T1000 (cell line): ENCODE data around the gene C18orf54.
"Not testable (repeated sequence)": the region's sequence is repeated elsewhere in the genome, so short reads cannot be mapped to it uniquely, and the experiment has no call there.

ENCODE experiments used
- DNase-seq: peaks from one replicate; lab custom pipeline; 2025; ENCODE audit warnings: mixed read lengths; lab: John Stamatoyannopoulos, UW

C18orf54 gene

GRCh38 chr18:54386800-54387495 is 29.2 kb downstream of the C18orf54 start:
- DNase-seq = not testable (repeated sequence)

- DNase-seq = no peak
Observed at GRCh38 chr18:54387631-54388030, 29.9 kb downstream of the C18orf54 start.

DNA sequence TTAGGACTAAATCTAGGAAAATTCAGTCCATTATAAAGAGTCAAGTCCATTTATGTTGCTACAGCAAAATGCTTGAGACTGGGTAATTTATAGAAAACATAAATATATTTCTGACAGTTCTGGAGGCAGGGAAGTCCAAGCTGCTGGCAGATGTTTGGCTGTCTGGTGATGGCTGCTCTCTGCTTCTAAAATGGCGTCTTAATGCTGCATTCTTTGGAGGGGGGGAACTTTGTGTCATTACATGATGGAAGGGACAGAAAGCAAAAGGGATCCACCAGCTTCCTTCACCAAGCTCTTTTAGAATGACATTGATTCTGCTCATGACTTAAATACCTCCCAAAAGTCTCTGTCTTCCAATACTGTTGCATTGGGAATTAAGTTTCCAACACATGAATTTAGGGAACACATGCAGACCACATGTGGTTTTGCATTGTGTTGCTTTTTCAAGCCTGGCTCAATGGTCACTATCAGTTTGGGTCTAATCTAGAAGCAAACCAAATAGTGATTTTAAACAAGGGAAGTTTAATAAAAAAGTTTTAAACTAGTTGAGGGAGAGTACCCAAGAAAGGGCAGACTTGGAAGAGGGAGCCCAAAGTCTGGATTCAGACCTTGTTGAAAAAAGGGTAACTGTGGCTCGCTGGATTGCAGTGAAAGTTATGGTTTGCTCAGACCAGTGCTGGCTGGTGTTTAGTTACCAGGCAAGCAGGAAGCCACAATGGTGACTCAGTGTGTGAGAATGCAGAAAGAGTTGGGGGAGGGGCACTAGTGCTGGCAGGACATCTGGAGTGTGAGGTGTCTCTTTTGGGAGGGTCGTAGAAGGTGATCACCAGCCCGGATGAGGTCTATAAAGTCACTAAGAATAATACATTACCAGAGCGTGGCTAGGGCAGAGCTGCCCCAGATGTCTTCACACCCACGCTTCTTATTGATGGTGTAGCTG is 30.8 kb downstream of the C18orf54 start:
- peak; percentile 41 for DNase-seq

DNA sequence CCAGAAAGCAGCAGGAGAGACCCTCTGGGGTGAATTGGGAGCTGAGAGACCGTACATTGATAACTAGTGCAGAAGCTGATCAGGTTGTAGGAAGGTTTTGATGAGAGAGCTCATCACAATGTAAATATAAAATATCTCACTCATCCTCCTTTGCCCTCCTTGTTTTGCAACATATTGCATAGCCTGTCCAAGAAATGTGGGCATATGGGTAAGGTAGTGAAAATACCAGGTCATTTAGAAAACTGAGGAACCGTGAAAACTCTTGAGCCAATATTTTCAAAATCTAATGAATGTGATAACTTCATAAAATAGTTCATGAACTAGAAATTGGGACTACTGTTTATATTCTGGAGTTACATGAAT is 31.4 kb downstream of the C18orf54 start:
- DNase-seq = no peak

DNA sequence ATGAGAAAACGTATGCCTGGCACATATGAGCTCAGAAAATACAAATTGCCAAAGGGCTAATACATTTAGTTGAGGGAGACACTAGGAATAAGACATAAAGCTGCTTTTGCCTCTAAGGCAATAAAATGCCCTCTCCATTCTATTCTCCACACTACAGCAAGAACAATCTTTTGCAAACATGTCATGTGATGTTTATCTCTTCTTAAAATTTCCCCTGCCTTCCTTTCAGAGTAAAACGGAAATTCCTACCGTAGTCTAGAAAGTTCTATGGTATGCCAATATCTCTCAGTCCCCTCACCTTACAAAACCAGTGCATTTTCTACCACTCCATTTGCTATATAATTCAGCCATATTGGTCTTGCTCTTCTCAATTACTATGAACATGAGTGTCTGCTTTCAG is 33.1 kb downstream of the C18orf54 start:
- DNase-seq = no peak

GRCh38 chr18:54392543-54393023 is 34.9 kb downstream of the C18orf54 start:
- no peak for DNase-seq

GRCh38 chr18:54393648-54394294 is 36.1 kb downstream of the C18orf54 start:
- no peak for DNase-seq

- no peak for DNase-seq
Observed at GRCh38 chr18:54396760-54397159, 39.1 kb downstream of the C18orf54 start.

DNA sequence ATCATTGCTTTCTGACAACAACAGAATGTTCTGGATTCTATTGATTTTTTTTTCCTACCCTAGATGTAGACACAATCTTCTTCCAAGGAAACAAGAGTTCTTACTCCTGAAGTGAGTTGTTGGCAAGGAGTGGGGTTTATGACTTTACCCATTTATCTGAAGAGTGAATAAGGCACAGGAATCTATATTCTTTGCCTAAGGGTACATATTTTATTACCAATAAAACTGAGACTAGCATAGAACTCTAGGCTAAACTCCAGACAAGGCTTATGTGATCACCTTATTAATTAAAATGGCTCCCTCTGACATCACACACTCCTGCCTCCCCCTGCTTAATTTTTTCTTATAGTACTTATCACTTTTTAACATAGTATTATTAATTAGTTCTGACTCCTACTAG is 47.6 kb downstream of the C18orf54 start:
- no peak for DNase-seq

- no peak for DNase-seq
Observed at GRCh38 chr18:54411781-54412180, 54.1 kb downstream of the C18orf54 start.

DNA sequence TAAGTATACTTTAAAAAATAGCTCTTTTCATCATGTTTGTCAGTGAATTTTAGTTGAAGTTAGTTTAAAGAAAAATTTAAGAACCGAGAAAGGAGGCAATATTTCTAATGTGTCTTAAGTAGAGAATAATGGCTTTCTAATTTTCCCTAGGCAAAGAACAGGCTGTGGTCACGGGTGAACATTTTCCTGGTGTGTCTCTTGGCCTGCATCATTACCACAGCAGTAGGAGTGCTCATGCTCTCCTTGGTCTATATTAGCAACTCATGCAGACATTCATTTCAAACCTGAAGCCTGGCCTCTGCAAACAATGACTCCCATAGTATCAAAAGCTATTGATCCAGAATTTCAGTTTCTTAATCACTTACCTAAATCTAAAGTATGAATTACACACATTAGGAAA is 57.4 kb downstream of the C18orf54 start:
- DNase-seq = no peak

DNA sequence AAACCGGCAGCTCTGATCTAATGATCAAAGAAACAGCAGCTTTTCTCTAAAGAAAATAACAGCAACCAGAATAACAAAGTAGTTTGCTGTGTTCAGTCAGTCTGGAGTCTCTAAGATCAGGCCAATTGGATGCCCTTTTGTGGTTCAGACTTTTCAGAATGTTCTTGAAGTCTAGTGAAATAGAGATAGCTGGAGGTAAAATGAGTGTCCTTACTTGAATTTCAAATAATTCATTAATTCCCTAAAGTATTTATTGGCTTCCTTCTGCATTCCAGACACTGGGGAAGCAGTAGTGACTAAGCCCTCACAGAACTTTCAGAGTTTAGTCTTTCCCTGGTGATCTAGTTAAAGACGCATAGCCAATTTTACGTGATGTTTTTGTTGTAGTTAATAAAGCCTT is 58.7 kb downstream of the C18orf54 start:
- peak; percentile 11 for DNase-seq

DNA sequence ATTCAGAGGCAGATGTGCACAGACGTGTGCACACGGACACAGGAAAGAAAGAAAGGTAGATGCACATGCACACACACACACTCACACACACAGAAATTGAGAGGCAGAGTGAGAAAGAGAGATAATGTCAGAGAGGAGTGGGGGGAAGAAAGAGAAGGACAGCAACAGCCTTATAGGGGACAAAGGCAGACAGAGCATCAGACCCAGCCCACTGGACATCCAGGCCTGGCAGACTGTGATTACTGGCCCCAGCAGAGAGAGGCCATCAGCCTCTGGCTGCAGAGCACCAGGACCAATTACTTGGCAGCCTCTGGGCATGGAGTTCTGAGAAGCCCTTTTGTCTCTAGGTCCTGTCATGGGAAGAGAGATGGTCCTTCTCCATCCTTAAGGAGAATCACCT is 66.1 kb downstream of the C18orf54 start:
- no peak for DNase-seq

DNA sequence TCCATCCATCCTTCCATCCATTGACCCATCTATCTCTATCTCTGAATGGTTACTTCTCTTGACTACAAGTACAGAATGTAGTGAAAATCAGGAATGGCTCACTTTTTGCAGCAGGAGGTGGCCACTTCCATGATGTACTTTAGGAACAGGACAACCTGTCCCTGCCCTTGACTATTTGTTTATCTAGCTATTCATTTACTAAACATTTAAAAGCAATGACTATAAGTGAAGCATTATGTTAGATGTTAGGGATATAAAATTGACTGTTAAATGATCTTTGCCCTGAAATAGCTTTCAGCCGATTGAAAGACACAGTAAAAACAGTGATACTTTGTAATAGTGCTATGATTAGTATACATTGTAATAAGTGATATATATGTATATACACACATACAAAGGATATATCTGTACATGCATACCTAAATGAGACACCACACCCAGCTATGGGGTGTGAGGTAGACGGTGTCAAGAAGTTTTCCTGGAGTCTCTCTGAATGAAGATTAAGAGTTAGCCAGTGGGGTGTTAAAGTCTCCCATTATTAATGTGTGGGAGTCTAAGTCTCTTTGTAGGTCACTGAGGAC is 68.5 kb downstream of the C18orf54 start:
- DNase-seq = no peak
